ENCODE data around the gene SKIDA1.

The SKIDA1 gene

GRCh38 chr10:21508706-21509331, 16.7 kb downstream of the SKIDA1 start:
- H3F3A ChIP-seq (ENCODE audit: control insufficient read depth, insufficient read depth) = no peaks in the 10 kb centered on the region
- peaks cover 47% of the 10 kb centered on the region for H3K27me3 ChIP-seq (ENCODE audit: control insufficient read depth, low read length)
- TF ChIP-seq CTCF (IDR thresholded peaks at IDR 0.05; ENCODE audit: low read depth, low read length, poor library complexity, severe bottlenecking) (no peak), EZH2phosphoT487 (IDR thresholded peaks at IDR 0.05; ENCODE audit: borderline replicate concordance, low read length) (no peak)
- no peaks in the 10 kb centered on the region for H3K9me3 ChIP-seq (ENCODE audit: control insufficient read depth, insufficient read depth, low read length)
- H3K4me3 ChIP-seq (ENCODE audit: low read length) = no peak overlapping the region
- no peak overlapping the region for H3K4me2 ChIP-seq (ENCODE audit: low read length)
- no peaks in the 10 kb centered on the region for H3K9me2 ChIP-seq (replicated peaks; ENCODE audit: control insufficient read depth, low read length)
- H4K20me1 ChIP-seq (ENCODE audit: control insufficient read depth, insufficient read depth, low read depth, low read length) = no peaks in the 10 kb centered on the region
- H3K36me3 ChIP-seq (ENCODE audit: control insufficient read depth, low read length) = no peaks in the 10 kb centered on the region
- H3K27ac ChIP-seq (ENCODE audit: low read depth, low read length) = no peak overlapping the region
- no peaks in the 10 kb centered on the region for H3K79me2 ChIP-seq (ENCODE audit: control insufficient read depth, low read length)
- no peaks in the 10 kb centered on the region for H3K4me1 ChIP-seq (ENCODE audit: control insufficient read depth, low read length)

- Histone ChIP-seq H3K4me3 (ENCODE audit: low read length) (no peak overlapping the region), H3K9me3 (ENCODE audit: control insufficient read depth, insufficient read depth, low read length) (no peaks in the 10 kb centered on the region), H3K36me3 (ENCODE audit: control insufficient read depth, low read length) (no peaks in the 10 kb centered on the region), H3K27ac (ENCODE audit: low read depth, low read length) (no peak overlapping the region), H3K79me2 (ENCODE audit: control insufficient read depth, low read length) (no peaks in the 10 kb centered on the region), H3K4me2 (ENCODE audit: low read length) (no peak overlapping the region), H3K27me3 (ENCODE audit: control insufficient read depth, low read length) (peaks cover 43% of the 10 kb centered on the region), H3K4me1 (ENCODE audit: control insufficient read depth, low read length) (no peaks in the 10 kb centered on the region), H3K9me2 (replicated peaks; ENCODE audit: control insufficient read depth, low read length) (no peaks in the 10 kb centered on the region), H4K20me1 (ENCODE audit: control insufficient read depth, insufficient read depth, low read depth, low read length) (no peaks in the 10 kb centered on the region), H3F3A (ENCODE audit: control insufficient read depth, insufficient read depth) (no peaks in the 10 kb centered on the region)
- TF ChIP-seq EZH2phosphoT487 (IDR thresholded peaks at IDR 0.05; ENCODE audit: borderline replicate concordance, low read length) (no peak), CTCF (IDR thresholded peaks at IDR 0.05; ENCODE audit: low read depth, low read length, poor library complexity, severe bottlenecking) (no peak)
These were observed 18.3 kb downstream of the SKIDA1 start for GRCh38 chr10:21507150-21507549.

GRCh38 chr10:21506351-21506750, 19.1 kb downstream of the SKIDA1 start:
- no peaks in the 10 kb centered on the region for H3K36me3 ChIP-seq (ENCODE audit: control insufficient read depth, low read length)
- H3K4me2 ChIP-seq (ENCODE audit: low read length) = no peak overlapping the region
- no peak overlapping the region for H3K4me3 ChIP-seq (ENCODE audit: low read length)
- no peaks in the 10 kb centered on the region for H3K4me1 ChIP-seq (ENCODE audit: control insufficient read depth, low read length)
- no peaks in the 10 kb centered on the region for H3K9me2 ChIP-seq (replicated peaks; ENCODE audit: control insufficient read depth, low read length)
- H3K27me3 ChIP-seq (ENCODE audit: control insufficient read depth, low read length) = peaks cover 43% of the 10 kb centered on the region
- no peak overlapping the region for H3K27ac ChIP-seq (ENCODE audit: low read depth, low read length)
- no peaks in the 10 kb centered on the region for H3K79me2 ChIP-seq (ENCODE audit: control insufficient read depth, low read length)
- no peak for TF ChIP-seq CTCF (IDR thresholded peaks at IDR 0.05; ENCODE audit: low read depth, low read length, poor library complexity, severe bottlenecking)
- no peaks in the 10 kb centered on the region for H4K20me1 ChIP-seq (ENCODE audit: control insufficient read depth, insufficient read depth, low read depth, low read length)
- H3K9me3 ChIP-seq (ENCODE audit: control insufficient read depth, insufficient read depth, low read length) = no peaks in the 10 kb centered on the region
- H3F3A ChIP-seq (ENCODE audit: control insufficient read depth, insufficient read depth) = no peaks in the 10 kb centered on the region
